HG03108 (cell line): Measurements from ENCODE around the gene LYRM9.
"Not testable (repeated sequence)": the region's sequence is repeated elsewhere in the genome, so short reads cannot be mapped to it uniquely, and the experiment has no call there.

ENCODE experiments used
- ATAC-seq: cut with Tn5 transposase; IDR thresholded peaks from one replicate; pipeline ENCODE4 v1.9.1; 2021; ENCODE audit warnings: moderate library complexity; ENCODE audit not compliant: unreplicated experiment

The LYRM9 gene

GRCh38 chr17:27906623-27907022 lies 13.5 kb upstream of the LYRM9 start:
- ATAC-seq = no peak

GRCh38 chr17:27906226-27906580 lies 13.0 kb upstream of the LYRM9 start:
- no peak for ATAC-seq

- ATAC-seq = no peak
Observed at GRCh38 chr17:27905447-27906225, 12.5 kb upstream of the LYRM9 start.

GRCh38 chr17:27904534-27905446 lies 11.6 kb upstream of the LYRM9 start:
- ATAC-seq = no peak

GRCh38 chr17:27904114-27904513 lies 10.9 kb upstream of the LYRM9 start:
- ATAC-seq = no peak

GRCh38 chr17:27899525-27899924 lies 6.4 kb upstream of the LYRM9 start:
- no peak for ATAC-seq

GRCh38 chr17:27898096-27898495 lies 4.9 kb upstream of the LYRM9 start:
- ATAC-seq = no peak

GRCh38 chr17:27896701-27897100 lies 3.5 kb upstream of the LYRM9 start:
- no peak for ATAC-seq

- no peak for ATAC-seq
Observed at GRCh38 chr17:27895940-27896535, 2.9 kb upstream of the LYRM9 start.

- ATAC-seq = no peak
Observed at GRCh38 chr17:27895123-27895895, 2.1 kb upstream of the LYRM9 start.

- ATAC-seq = no peak
Observed at GRCh38 chr17:27893841-27894503, 807 bp upstream of the LYRM9 start.

- no peak for ATAC-seq
Observed at GRCh38 chr17:27892542-27892865, 661 bp downstream of the LYRM9 start.

- ATAC-seq = no peak
Observed at GRCh38 chr17:27891841-27892240, 1.3 kb downstream of the LYRM9 start.

GRCh38 chr17:27889711-27890251 lies 3.4 kb downstream of the LYRM9 start:
- no peak for ATAC-seq

- ATAC-seq = no peak
Observed at GRCh38 chr17:27888945-27889344, 4.2 kb downstream of the LYRM9 start.

GRCh38 chr17:27888067-27888466 lies 5.1 kb downstream of the LYRM9 start:
- no peak for ATAC-seq

GRCh38 chr17:27886348-27886906 lies 6.7 kb downstream of the LYRM9 start:
- not testable (repeated sequence) for ATAC-seq

GRCh38 chr17:27882162-27882840 lies 10.9 kb downstream of the LYRM9 start:
- ATAC-seq = no peak

- peak; percentile 58 for ATAC-seq
Observed at GRCh38 chr17:27879987-27880608, 13.1 kb downstream of the LYRM9 start.
